GM12878 (cell line): ENCODE data around the gene TRIM41. TPM values are rescaled to one million over a fixed set of nuclear protein-coding genes. Genes with fewer than 3 reads are reported as not detected.

Source experiments
- ATAC-seq: fragments of 200-7000 bp; cut with Tn5 transposase; 3 replicates; pipeline ENCODE4 v1.9.1; 2020; ENCODE audit warnings: mild to moderate bottlenecking, moderate library complexity
- BruUV-seq: library from RNA; stranded (reverse); fragments of 400-500 nt; replicated peaks from 2 replicates; lab custom pipeline; 2021; lab: Mats Ljungman, UMichigan
- CTCF ChIA-PET: fragments of 300-600 bp; sonication (Branson Sonifier 250); formaldehyde crosslinking; extraction: SDS; loops from one replicate; lab custom pipeline; 2021; ENCODE audit warnings: inconsistent platforms; lab: Yijun Ruan, JAX
- POLR2A ChIA-PET: fragments of 350-600 bp; formaldehyde crosslinking; extraction: SDS; loops from one replicate; lab custom pipeline; 2021; ENCODE audit warnings: inconsistent platforms; lab: Charles Lee
- RAD21 ChIA-PET: fragments of 300-600 bp; sonication (Branson Sonifier 250); formaldehyde crosslinking; loops from one replicate; lab custom pipeline; 2023; ENCODE audit warnings: antibody characterized with exemption; ENCODE audit not compliant: unreplicated experiment; lab: Charles Lee
- SMC1A ChIA-PET: fragments of 300-600 bp; sonication (Branson Sonifier 250); formaldehyde crosslinking; loops from one replicate; lab custom pipeline; 2023; ENCODE audit not compliant: unreplicated experiment, uncharacterized antibody; lab: Charles Lee
- DNase-seq: peaks from one replicate; pipeline ENCODE4 v3.0.0-alpha.2; 2011; ENCODE audit warnings: low read depth, low spot score
- FAIRE-seq: peaks from 3 replicates; lab custom pipeline; 2011; peaks lifted over from hg19 to GRCh38; lab: Jason Lieb, UNC
- H2AFZ ChIP-seq: 2 replicates; pipeline ENCODE4 v1.6.0; 2011; ENCODE audit warnings: low read depth, low read length, control low read depth; ENCODE audit not compliant: control insufficient read depth
- H3K27ac ChIP-seq: 2 replicates; pipeline ENCODE4 v1.5.1; 2011; ENCODE audit warnings: control low read depth; ENCODE audit not compliant: control insufficient read depth, insufficient read depth
- H3K27me3 ChIP-seq, 2 experiments: replicated peaks in 1 of 2; 2 replicates each; pipeline versions ENCODE4 v1.6.0 to v1.6.1; 2011; ENCODE audit warnings: low read length in 1 of 2; ENCODE audit not compliant: control insufficient read depth in 2 of 2, insufficient read depth in 2 of 2
- H3K36me3 ChIP-seq, 2 experiments: 2 replicates each; pipeline ENCODE4 v1.5.1; 2011; ENCODE audit warnings: low read length in 1 of 2; ENCODE audit not compliant: control insufficient read depth in 2 of 2, insufficient read depth in 2 of 2
- H3K4me1 ChIP-seq: 2 replicates; pipeline ENCODE4 v1.6.1; 2011; ENCODE audit warnings: mild to moderate bottlenecking, low read length, moderate library complexity, mixed read lengths; ENCODE audit not compliant: control insufficient read depth, insufficient read depth
- H3K4me2 ChIP-seq: 2 replicates; pipeline ENCODE4 v1.6.0; 2011; ENCODE audit warnings: control low read depth; ENCODE audit not compliant: control insufficient read depth, insufficient read depth
- H3K4me3 ChIP-seq: fragments of 200-600 bp; sonication (generic); 2 replicates; pipeline ENCODE4 v1.5.1; 2016
- H3K79me2 ChIP-seq: 2 replicates; pipeline ENCODE4 v1.6.0; 2011; ENCODE audit warnings: low read length; ENCODE audit not compliant: control insufficient read depth, insufficient read depth
- H3K9ac ChIP-seq: 2 replicates; pipeline ENCODE4 v1.8.0; 2011; ENCODE audit warnings: low read length, control low read depth, mixed read lengths; ENCODE audit not compliant: control insufficient read depth, insufficient read depth
- H3K9me3 ChIP-seq: replicated peaks from 3 replicates; pipeline ENCODE4 v1.5.1; 2011; ENCODE audit warnings: mild to moderate bottlenecking, low read length; ENCODE audit not compliant: control insufficient read depth, insufficient read depth
- H4K20me1 ChIP-seq: 2 replicates; pipeline ENCODE4 v1.6.0; 2011; ENCODE audit not compliant: control insufficient read depth, insufficient read depth
- ATF2 ChIP-seq: IDR thresholded peaks from 2 replicates; pipeline ENCODE4 v1.6.1; 2012; ENCODE audit warnings: low read length, inconsistent platforms
- BMI1 ChIP-seq: fragments of 450-650 bp; IDR thresholded peaks from 2 replicates; pipeline ENCODE4 v1.6.1; 2016; ENCODE audit warnings: mild to moderate bottlenecking, moderate library complexity, borderline replicate concordance
- CREB1 ChIP-seq: IDR thresholded peaks from 2 replicates; pipeline ENCODE4 v1.6.1; 2012; ENCODE audit warnings: low read depth, mild to moderate bottlenecking, inconsistent platforms
- E4F1 ChIP-seq: fragments of 450-650 bp; IDR thresholded peaks from 2 replicates; pipeline ENCODE4 v1.6.1; 2018; ENCODE audit warnings: borderline replicate concordance, mild to moderate bottlenecking; ENCODE audit not compliant: partially characterized antibody
- ESRRA ChIP-seq: IDR thresholded peaks from 2 replicates; pipeline ENCODE4 v1.6.1; 2012; ENCODE audit warnings: mild to moderate bottlenecking, low read length, improper control_type of control experiment
- IRF4 ChIP-seq: IDR thresholded peaks from 2 replicates; pipeline ENCODE4 v1.6.1; 2011; ENCODE audit warnings: low read depth, low read length
- KLF5 ChIP-seq: fragments of 450-650 bp; IDR thresholded peaks from 2 replicates; pipeline ENCODE4 v1.6.1; 2014; ENCODE audit warnings: mild to moderate bottlenecking; ENCODE audit not compliant: partially characterized antibody
- NBN ChIP-seq: fragments of 450-650 bp; IDR thresholded peaks from 2 replicates; pipeline ENCODE4 v1.6.1; 2016
- PAX8 ChIP-seq: fragments of 450-650 bp; IDR thresholded peaks from 2 replicates; pipeline ENCODE4 v1.6.1; 2017; ENCODE audit warnings: mild to moderate bottlenecking, moderate library complexity
- RELA ChIP-seq: fragments of 450-650 bp; IDR thresholded peaks from 2 replicates; pipeline ENCODE4 v1.8.0; 2014; ENCODE audit warnings: borderline replicate concordance; ENCODE audit not compliant: partially characterized antibody
- RUNX3 ChIP-seq: IDR thresholded peaks from 2 replicates; pipeline ENCODE4 v1.6.1; 2012; ENCODE audit warnings: low read length, inconsistent platforms
- SRF ChIP-seq, 2 experiments: IDR thresholded peaks; 2 replicates each; pipeline ENCODE4 v1.6.1; 2011; ENCODE audit warnings: low read depth in 2 of 2, low read length in 2 of 2, mild to moderate bottlenecking in 1 of 2, moderate library complexity in 1 of 2
- USF2 ChIP-seq: IDR thresholded peaks from 2 replicates; pipeline ENCODE4 v1.6.1; 2011; ENCODE audit warnings: low read depth, low read length, improper control_type of control experiment, borderline replicate concordance
- YBX1 ChIP-seq: fragments of 450-650 bp; IDR thresholded peaks from 2 replicates; pipeline ENCODE4 v1.6.1; 2016; ENCODE audit warnings: antibody characterized with exemption
- YY1 ChIP-seq: IDR thresholded peaks from 2 replicates; pipeline ENCODE4 v1.6.1; 2011; ENCODE audit warnings: low read depth, mild to moderate bottlenecking, low read length
- ZNF274 ChIP-seq: IDR thresholded peaks from one replicate; pipeline ENCODE4 v1.8.0; 2011; ENCODE audit not compliant: insufficient read length, insufficient read depth
- WGBS: methylation state at CpG from one replicate; pipeline ENCODE4 v1.1.6; 2016; ENCODE audit warnings: low lambda C conversion rate; ENCODE audit not compliant: insufficient replicate concordance, insufficient coverage; ENCODE audit errors: missing lambda C conversion rate; 5-methylcytosine and 5-hydroxymethylcytosine counted together
- in situ Hi-C: fragments of 300-500 bp; cut with MboI; formaldehyde crosslinking; loops from 9 replicates; pipeline ENCODE4 v1.14.3; 2018; ENCODE audit warnings: mixed read lengths
- intact Hi-C: fragments of 100-400 bp; cut with micrococcal nuclease; formaldehyde crosslinking; loops from one replicate; pipeline ENCODE4 v1.14.2; 2022; ENCODE audit not compliant: unreplicated experiment
- polyA plus RNA-seq, 11 experiments: library from polyadenylated mRNA; depleted of rRNA in 4 of 11; unstranded in 6 of 11; stranded (reverse) in 5 of 11; fragments of >200 nt; fragmentation: Nextera tagmentation in 4 of 11; fragmentation: Illumina TruSeq in 1 of 11; extraction: Ambion mirVana in 4 of 11; extraction: Trizol in 1 of 11; gene quantifications; 1 replicate in 1 of 11; 2 replicates in 10 of 11; pipeline versions ENCODE4 v1.2.1 to v1.2.3, GENCODE V29; 2011 to 2016; ENCODE audit warnings: inconsistent platforms in 2 of 11, missing spikeins in 2 of 11, low read depth in 1 of 11
- total RNA-seq, 4 experiments: library from RNA; depleted of rRNA in 3 of 4; stranded (reverse); fragments of >200 nt in 3 of 4; fragmentation: Illumina TruSeq in 1 of 4; extraction: Trizol in 1 of 4; gene quantifications; 2 replicates each; pipeline versions ENCODE4 v1.2.1 to v1.2.3, GENCODE V29; 2013 to 2021

The TRIM41 gene
- total and polyA plus RNA-seq, 10 of the 15 experiments (the other 5 are each of a cell fraction or from before 2014, with no cell fraction given), result 1.0 to 28.9 (median 10.6) TPM

GRCh38 chr5:181207960-181208253, 15.2 kb upstream of the TRIM41 start:
- CTCF ChIA-PET, result interaction anchor here (0.7 to 8.2 kb wide), 7 partner anchors 12 to 35 kb away, joined by 3 to 96 read pairs (median 6); partner anchors contain the start of gene TRIM41
- no peak for FAIRE-seq

More at GRCh38 chr5:181207960-181208253, 15.2 kb upstream of the TRIM41 start:
- 31% methylated on average over 3 of the region's 3 CpGs for WGBS
- H3K9me3 ChIP-seq, result no peaks in the 10 kb centered on the region
- in situ Hi-C loops, result no loop called here
- H3K36me3 ChIP-seq, result no peaks in the 10 kb centered on the region
- BruUV-seq, result no TSS peak
- H3K79me2 ChIP-seq, result no peaks in the 10 kb centered on the region
- H3K4me1 ChIP-seq, result peaks cover 14% of the 10 kb centered on the region
- H3K4me3 ChIP-seq, result peak overlapping the region; percentile 83; the same call in 1 of the 2 replicates
- no peak overlapping the region for H3K9ac ChIP-seq
- SMC1A ChIA-PET, result interaction anchor here (0.9 to 6.5 kb wide), 7 partner anchors 8 to 44 kb away, joined by 4 to 40 read pairs (median 6); no protein-coding TSS in a partner anchor
- intact Hi-C loops, result loop anchor here (1.0 kb wide), 3 partner anchors 10 to 17 kb away; no protein-coding TSS in a partner anchor
- no peak overlapping the region for H3K27ac ChIP-seq
- DNase-seq (no peak), ATAC-seq (no peak)
- H3K27me3 ChIP-seq, result peaks cover 4 to 8% of the 10 kb centered on the region in 2 experiments; a peak in 3 of 4 replicates
- RAD21 ChIA-PET, result interaction anchor here (0.8 to 5.0 kb wide), 10 partner anchors 8 to 56 kb away, joined by 3 to 72 read pairs (median 8); partner anchors contain the start of genes RACK1, TRIM41 and TRIM52
- POLR2A ChIA-PET, result interaction anchor here (0.6 to 3.5 kb wide), 12 partner anchors 8 to 52 kb away, joined by 3 to 41 read pairs (median 8); partner anchors contain the start of gene TRIM41
- H3K4me2 ChIP-seq, result peak overlapping the region; percentile 82
- TF ChIP-seq RELA, result no peak
- 0 out of 2 replicates have a peak, but pooled peaks have one; percentile 5 for TF ChIP-seq ATF2
- no peak for TF ChIP-seq ESRRA
- no peak for TF ChIP-seq E4F1
- TF ChIP-seq KLF5, result no peak
- no peak for TF ChIP-seq ZNF274
- TF ChIP-seq SRF (IDR thresholded peaks at IDR 0.05; ENCODE audit: low read depth in 2 of 2, low read length in 2 of 2), result no peak
- TF ChIP-seq USF2, result no peak
- TF ChIP-seq YBX1, result no peak
- TF ChIP-seq CREB1, result no peak
- no peak for TF ChIP-seq PAX8
- no peak for TF ChIP-seq NBN
- TF ChIP-seq YY1, result no peak
- TF ChIP-seq BMI1, result no peak
- no peak for TF ChIP-seq IRF4
- TF ChIP-seq RUNX3, result peak; percentile 31; the same call in 1 of the 2 replicates
- H2AFZ ChIP-seq, result no peak overlapping the region
- no peaks in the 10 kb centered on the region for H4K20me1 ChIP-seq
